Uterus (tissue), 4 donors: ENCODE measurements around the gene CCT8. TPM values are rescaled to one million over a fixed set of nuclear protein-coding genes. Genes with fewer than 3 reads are reported as not detected.
A peak's percentile ranks its signal among the peaks of the same experiment; 100 is the strongest.

Experiments used
- DNase-seq, 2 donors: peaks; one replicate each; pipeline ENCODE4 v3.0.0-alpha.2; 2019 to 2020
- H3K27ac ChIP-seq, 2 donors: fragments of 200-600 bp; sonication (generic); 1 replicate in 1 of 2; 2 replicates in 1 of 2; pipeline ENCODE4 v1.5.1; 2016 to 2018
- H3K27me3 ChIP-seq, 2 donors: fragments of 200-600 bp; sonication (generic); one replicate each; pipeline ENCODE4 v1.5.1; 2018 to 2019; ENCODE audit warnings: control low read depth in 1 of 2
- H3K36me3 ChIP-seq, 2 donors: fragments of 200-600 bp; sonication (generic); one replicate each; pipeline ENCODE4 v1.5.1; 2019; ENCODE audit warnings: control low read depth in 1 of 2
- H3K4me1 ChIP-seq, 2 donors: fragments of 200-600 bp; sonication (generic); one replicate each; pipeline ENCODE4 v1.5.1; 2018 to 2019; ENCODE audit warnings: control low read depth in 1 of 2
- H3K4me3 ChIP-seq, 2 donors: fragments of 200-600 bp; sonication (generic); 1 replicate in 1 of 2; 2 replicates in 1 of 2; pipeline ENCODE4 v1.5.1; 2018 to 2019; ENCODE audit warnings: mild to moderate bottlenecking in 1 of 2
- H3K9me3 ChIP-seq, 2 donors: fragments of 200-600 bp; sonication (generic); one replicate each; pipeline ENCODE4 v1.5.1; 2019; ENCODE audit warnings: control low read depth in 1 of 2
- CTCF ChIP-seq, 4 experiments: fragments of 200-600 bp in 2 of 4; fragments of 450-650 bp in 2 of 4; sonication (generic) in 2 of 4; IDR thresholded peaks; one replicate each; pipeline ENCODE4 v1.5.1; 2016 to 2019; ENCODE audit warnings: antibody characterized with exemption in 4 of 4, mild to moderate bottlenecking in 2 of 4, moderate library complexity in 1 of 4
- POLR2A ChIP-seq, 2 donors: fragments of 450-650 bp; IDR thresholded peaks; one replicate each; pipeline ENCODE4 v1.6.1; 2016; ENCODE audit warnings: antibody characterized with exemption in 2 of 2, mild to moderate bottlenecking in 1 of 2, moderate library complexity in 1 of 2
- intact Hi-C: fragments of 100-400 bp; cut with DNase I; formaldehyde crosslinking; loops from one replicate; pipeline ENCODE4 v1.15.1; 2023; ENCODE audit warnings: low total_unique reads
- total RNA-seq, 4 donors: library from RNA; depleted of rRNA in 3 of 4; stranded (reverse); fragments of >200 nt in 3 of 4; gene quantifications; one replicate each; pipeline versions ENCODE4 v1.1.0 to v1.2.4, GENCODE V29; 2014 to 2023
- donor health status: DM: yes; HTN: yes; CAD: no.

Gene CCT8
- total RNA-seq, 4 donors from 2014 or later = 34.6 to 186 (median 115) TPM

GRCh38 chr21:29096218-29097015 is 23.0 kb upstream of the CCT8 start:
- intact Hi-C loops = no loop called here
- H3K27ac ChIP-seq = no peak overlapping the region
- H3K9me3 ChIP-seq = no peaks in the 10 kb centered on the region
- TF ChIP-seq CTCF (IDR thresholded peaks at IDR 0.05) (no peak), POLR2A (IDR thresholded peaks at IDR 0.05) (no peak)
- H3K4me3 ChIP-seq = no peak overlapping the region
- no peaks in the 10 kb centered on the region for H3K4me1 ChIP-seq
- H3K36me3 ChIP-seq = no peaks in the 10 kb centered on the region
- DNase-seq = no peak
- no peaks in the 10 kb centered on the region for H3K27me3 ChIP-seq

- peak overlapping the region; percentile 7 to 19 for H3K27ac ChIP-seq
Measured at GRCh38 chr21:29092102-29092959, 18.9 kb upstream of the CCT8 start.

GRCh38 chr21:29091033-29091432 is 17.6 kb upstream of the CCT8 start:
- Histone ChIP-seq H3K27ac (no peak overlapping the region), H3K27me3 (no peaks in the 10 kb centered on the region), H3K36me3 (no peaks in the 10 kb centered on the region), H3K9me3 (no peaks in the 10 kb centered on the region), H3K4me1 (no peaks in the 10 kb centered on the region), H3K4me3 (no peak overlapping the region)
- intact Hi-C loops = loop anchor here (5.0 kb wide), 1 partner anchor 281 kb away; no protein-coding TSS in a partner anchor
- no peak for DNase-seq
- no peak for TF ChIP-seq POLR2A (IDR thresholded peaks at IDR 0.05)
- no peak for TF ChIP-seq CTCF (IDR thresholded peaks at IDR 0.05)

More at GRCh38 chr21:29092102-29092959, 18.9 kb upstream of the CCT8 start:
- H3K36me3 ChIP-seq = no peaks in the 10 kb centered on the region
- no peak overlapping the region for H3K4me3 ChIP-seq
- intact Hi-C loops = loop anchor here (5.0 kb wide), 1 partner anchor 280 kb away; no protein-coding TSS in a partner anchor
- DNase-seq = no peak
- H3K4me1 ChIP-seq = no peaks in the 10 kb centered on the region
- H3K9me3 ChIP-seq = no peaks in the 10 kb centered on the region
- TF ChIP-seq POLR2A (IDR thresholded peaks at IDR 0.05) = no peak
- no peak for TF ChIP-seq CTCF (IDR thresholded peaks at IDR 0.05)
- no peaks in the 10 kb centered on the region for H3K27me3 ChIP-seq

- Histone ChIP-seq H3K27ac (no peak overlapping the region), H3K36me3 (no peaks in the 10 kb centered on the region), H3K4me1 (no peaks in the 10 kb centered on the region), H3K9me3 (no peaks in the 10 kb centered on the region), H3K27me3 (no peaks in the 10 kb centered on the region), H3K4me3 (no peak overlapping the region)
- intact Hi-C loops = no loop called here
- no peak for DNase-seq
- TF ChIP-seq CTCF (IDR thresholded peaks at IDR 0.05) (no peak), POLR2A (IDR thresholded peaks at IDR 0.05) (no peak)
Measured at GRCh38 chr21:29085106-29085752, 11.8 kb upstream of the CCT8 start.
